ENCODE results near the gene ZDHHC19. TPM values are rescaled to one million over a fixed set of nuclear protein-coding genes. Genes with fewer than 3 reads are reported as not detected.

Gene ZDHHC19
- total RNA-seq, 2 donors from 2014 or later = not detected

- intact Hi-C loops (cut with DNase I) = no loop called here
- Histone ChIP-seq H3K27ac (no peak overlapping the region), H3K27me3 (no peaks in the 10 kb centered on the region), H3K4me1 (peaks cover 15% of the 10 kb centered on the region), H3K36me3 (replicated peaks in 1 of 2; ENCODE audit: insufficient read depth in 1 of 2, low read depth in 2 of 2) (no peaks in the 10 kb centered on the region), H3K9me3 (no peaks in the 10 kb centered on the region), H3K4me3 (no peak overlapping the region)
- 79 to 88% methylated on average over 15 of the region's 15 CpGs for WGBS, 2 donors
- ATAC-seq (no peak), DNase-seq (no peak)
- no peak for TF ChIP-seq POLR2A (IDR thresholded peaks at IDR 0.05)
- TF ChIP-seq CTCF (IDR thresholded peaks at IDR 0.05) = no peak
Measured at GRCh38 chr3:196225763-196226364, 14.7 kb upstream of the ZDHHC19 start.

DNA sequence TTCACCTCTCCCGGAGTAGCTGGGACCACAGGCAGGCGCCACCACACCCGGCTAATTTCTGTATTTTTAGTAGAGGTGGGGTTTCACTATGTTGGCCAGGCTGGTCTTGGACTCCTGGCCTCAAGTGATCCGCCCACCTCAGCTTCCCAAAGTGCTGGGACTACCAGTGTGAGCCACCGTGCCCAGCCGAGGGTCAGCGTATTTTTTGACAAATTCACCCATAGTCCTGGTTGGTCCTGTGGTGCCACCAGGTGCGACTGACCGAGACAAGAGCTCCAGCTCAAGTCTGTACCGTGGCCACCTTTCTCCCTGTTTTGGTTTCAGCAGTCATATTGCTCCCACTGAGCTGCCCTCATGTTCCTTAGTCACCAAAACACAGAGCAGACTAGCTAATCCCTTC is 13.9 kb upstream of the ZDHHC19 start:
- ATAC-seq (no peak), DNase-seq (no peak)
- Histone ChIP-seq H3K9me3 (no peaks in the 10 kb centered on the region), H3K4me3 (no peak overlapping the region), H3K4me1 (peaks cover 15% of the 10 kb centered on the region), H3K27me3 (no peaks in the 10 kb centered on the region), H3K27ac (no peak overlapping the region), H3K36me3 (replicated peaks in 1 of 2; ENCODE audit: insufficient read depth in 1 of 2, low read depth in 2 of 2) (no peaks in the 10 kb centered on the region)
- 96 to 98% methylated on average over 9 to 10 of the region's 10 CpGs for WGBS, 2 donors
- intact Hi-C loops (cut with DNase I) = no loop called here
- no peak for TF ChIP-seq CTCF (IDR thresholded peaks at IDR 0.05)
- no peak for TF ChIP-seq POLR2A (IDR thresholded peaks at IDR 0.05)

DNA sequence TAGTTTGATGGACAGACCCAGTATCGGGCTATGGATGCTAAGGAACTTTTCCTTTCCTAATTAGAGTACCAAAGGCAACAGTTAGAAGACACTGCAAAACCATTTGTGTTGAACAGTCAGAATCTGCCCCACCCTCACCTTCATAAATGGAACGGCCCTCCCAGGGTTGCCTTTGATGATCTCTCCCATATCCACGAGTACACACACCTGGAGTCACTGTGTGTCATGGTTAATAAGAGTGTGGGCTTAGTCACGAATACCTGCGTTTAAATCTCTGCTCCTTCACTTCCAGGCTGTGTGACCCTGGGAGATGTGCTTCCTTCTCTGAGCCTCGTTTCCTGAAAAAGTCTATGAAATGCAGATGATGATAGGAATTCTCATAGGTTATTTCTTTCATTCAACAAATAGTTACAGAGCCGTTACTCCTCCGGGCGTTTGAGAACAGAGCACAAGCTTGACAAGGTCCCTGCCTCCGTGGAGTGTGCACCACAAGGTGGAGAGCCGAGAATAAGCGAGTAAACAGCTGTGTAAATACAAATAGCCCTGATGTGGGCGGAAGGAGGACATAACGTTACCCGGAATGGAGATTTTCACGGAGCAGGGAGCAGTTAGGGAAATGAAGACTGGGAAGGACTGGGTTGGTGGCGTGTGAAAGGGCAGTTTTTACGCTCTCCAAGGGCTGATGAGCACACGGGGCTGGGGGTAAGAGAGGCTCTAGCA is 11.8 kb upstream of the ZDHHC19 start:
- no peaks in the 10 kb centered on the region for H3K36me3 ChIP-seq (replicated peaks in 1 of 2; ENCODE audit: insufficient read depth in 1 of 2, low read depth in 2 of 2)
- peaks cover 12% of the 10 kb centered on the region for H3K4me1 ChIP-seq
- no peak overlapping the region for H3K4me3 ChIP-seq
- DNase-seq (peak in 1 of 4 donors; percentile 31), ATAC-seq (no peak)
- 29 to 34% methylated on average over 19 of the region's 19 CpGs for WGBS, 2 donors
- intact Hi-C loops (cut with DNase I) = no loop called here
- no peaks in the 10 kb centered on the region for H3K27me3 ChIP-seq
- H3K9me3 ChIP-seq = no peaks in the 10 kb centered on the region
- TF ChIP-seq POLR2A (IDR thresholded peaks at IDR 0.05) (no peak), CTCF (IDR thresholded peaks at IDR 0.05) (no peak)
- no peak overlapping the region for H3K27ac ChIP-seq

DNA sequence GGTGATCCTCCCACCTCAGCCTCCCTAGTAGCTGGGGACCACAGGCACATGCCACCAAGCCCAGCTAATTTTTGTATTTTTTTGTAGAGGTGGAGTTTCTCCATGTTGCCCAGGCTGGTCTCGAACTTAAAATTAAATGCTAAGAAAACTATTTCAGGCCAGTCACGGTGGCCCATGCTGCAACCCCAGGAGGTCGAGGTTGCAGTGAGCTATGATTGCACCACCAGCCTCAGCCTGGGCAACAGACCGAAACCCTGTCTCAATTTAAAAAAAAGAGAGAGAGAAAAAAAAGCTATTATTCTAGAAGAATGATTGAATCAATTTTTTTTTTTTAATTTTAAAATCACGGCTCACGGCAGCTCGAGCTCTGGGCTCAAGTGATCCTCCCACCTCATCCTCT is 9.8 kb upstream of the ZDHHC19 start:
- DNase-seq (no peak), ATAC-seq (no peak)
- Histone ChIP-seq H3K36me3 (replicated peaks in 1 of 2; ENCODE audit: insufficient read depth in 1 of 2, low read depth in 2 of 2) (no peaks in the 10 kb centered on the region), H3K27me3 (no peaks in the 10 kb centered on the region), H3K9me3 (no peaks in the 10 kb centered on the region), H3K4me1 (peaks cover 14% of the 10 kb centered on the region), H3K4me3 (no peak overlapping the region), H3K27ac (no peak overlapping the region)
- 82 to 84% methylated on average over 7 of the region's 7 CpGs for WGBS, 2 donors
- TF ChIP-seq POLR2A (IDR thresholded peaks at IDR 0.05) (no peak), CTCF (IDR thresholded peaks at IDR 0.05) (no peak)
- intact Hi-C loops (cut with DNase I) = no loop called here

DNA sequence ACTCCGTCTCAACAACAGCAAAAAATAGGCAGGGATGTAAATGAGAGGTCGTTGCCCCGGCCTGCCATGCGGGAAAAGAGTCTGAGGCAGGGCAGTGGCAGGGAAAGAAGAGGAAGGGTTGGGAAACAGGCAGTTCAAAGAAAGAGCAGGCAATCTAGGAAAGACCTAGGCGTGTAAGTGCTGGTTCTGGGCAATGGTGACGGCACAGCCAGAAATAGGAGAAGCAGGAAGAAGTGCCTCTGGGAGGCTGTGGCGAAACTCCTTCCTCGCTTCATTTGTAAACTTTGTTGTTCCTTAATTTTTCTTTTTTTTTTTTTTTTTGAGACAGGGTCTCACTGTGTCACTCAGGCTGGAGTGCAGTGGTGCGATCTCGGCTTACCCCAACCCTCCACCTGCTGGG is 9.4 kb upstream of the ZDHHC19 start:
- Histone ChIP-seq H3K9me3 (no peaks in the 10 kb centered on the region), H3K27ac (no peak overlapping the region), H3K27me3 (no peaks in the 10 kb centered on the region), H3K4me3 (no peak overlapping the region), H3K36me3 (replicated peaks in 1 of 2; ENCODE audit: insufficient read depth in 1 of 2, low read depth in 2 of 2) (no peaks in the 10 kb centered on the region), H3K4me1 (peaks cover 15% of the 10 kb centered on the region)
- DNase-seq (peak in 1 of 4 donors; percentile 64), ATAC-seq (no peak)
- TF ChIP-seq POLR2A (IDR thresholded peaks at IDR 0.05) (no peak), CTCF (IDR thresholded peaks at IDR 0.05) (no peak)
- 81 to 95% methylated on average over 10 of the region's 10 CpGs for WGBS, 2 donors
- intact Hi-C loops (cut with DNase I) = no loop called here

Measured in body of pancreas (tissue), 4 donors.